Measurements from ENCODE around the gene PYHIN1.

Gene PYHIN1

GRCh38 chr1:158931055-158931737 lies at the start of gene PYHIN1:
Gene PYHIN1 (plus strand): TSS chr1:158931552. CDS start chr1:158936911, 5,359 bp downstream.
- no peak for DNase-seq (ENCODE audit: low spot score)

GRCh38 chr1:158893654-158894053 lies 37.7 kb upstream of the PYHIN1 start:
- DNase-seq (ENCODE audit: low spot score) = no peak

- no peak for DNase-seq (ENCODE audit: low spot score)
Measured at GRCh38 chr1:158898722-158899121, 32.6 kb upstream of the PYHIN1 start.

- no peak for DNase-seq (ENCODE audit: low spot score)
Measured at GRCh38 chr1:158901623-158902022, 29.7 kb upstream of the PYHIN1 start.

GRCh38 chr1:158916085-158916484 lies 15.3 kb upstream of the PYHIN1 start:
- no peak for DNase-seq (ENCODE audit: low spot score)

GRCh38 chr1:158924677-158925076 lies 6.7 kb upstream of the PYHIN1 start:
- no peak for DNase-seq (ENCODE audit: low spot score)

- no peak for DNase-seq (ENCODE audit: low spot score)
Measured at GRCh38 chr1:158930504-158930903, 848 bp upstream of the PYHIN1 start.

- DNase-seq (ENCODE audit: low spot score) = no peak
Measured at GRCh38 chr1:158932171-158932570, 819 bp downstream of the PYHIN1 start.

GRCh38 chr1:158933621-158934020 lies 2.3 kb downstream of the PYHIN1 start:
- no peak for DNase-seq (ENCODE audit: low spot score)

- no peak for DNase-seq (ENCODE audit: low spot score)
Measured at GRCh38 chr1:158939180-158939579, 7.8 kb downstream of the PYHIN1 start.

- no peak for DNase-seq (ENCODE audit: low spot score)
Measured at GRCh38 chr1:158941317-158941716, 10.0 kb downstream of the PYHIN1 start.

GRCh38 chr1:158942490-158942889 lies 11.1 kb downstream of the PYHIN1 start:
- DNase-seq (ENCODE audit: low spot score) = no peak

- no peak for DNase-seq (ENCODE audit: low spot score)
Measured at GRCh38 chr1:158943059-158943458, 11.7 kb downstream of the PYHIN1 start.

GRCh38 chr1:158945061-158945460 lies 13.7 kb downstream of the PYHIN1 start:
- DNase-seq (ENCODE audit: low spot score) = no peak

GRCh38 chr1:158946785-158947184 lies 15.4 kb downstream of the PYHIN1 start:
- DNase-seq (ENCODE audit: low spot score) = no peak

GRCh38 chr1:158951956-158952355 lies 20.6 kb downstream of the PYHIN1 start:
- DNase-seq (ENCODE audit: low spot score) = peak; percentile 78

- no peak for DNase-seq (ENCODE audit: low spot score)
Measured at GRCh38 chr1:158952416-158952815, 21.1 kb downstream of the PYHIN1 start.

- no peak for DNase-seq (ENCODE audit: low spot score)
Measured at GRCh38 chr1:158961178-158961577, 29.8 kb downstream of the PYHIN1 start.

- no peak for DNase-seq (ENCODE audit: low spot score)
Measured at GRCh38 chr1:158962983-158963382, 31.6 kb downstream of the PYHIN1 start.

- no peak for DNase-seq (ENCODE audit: low spot score)
Measured at GRCh38 chr1:158969166-158969565, 37.8 kb downstream of the PYHIN1 start.

GRCh38 chr1:158969855-158970254 lies 38.5 kb downstream of the PYHIN1 start:
- DNase-seq (ENCODE audit: low spot score) = no peak

- no peak for DNase-seq (ENCODE audit: low spot score)
Measured at GRCh38 chr1:158972841-158973240, 41.5 kb downstream of the PYHIN1 start.

- DNase-seq (ENCODE audit: low spot score) = no peak
Measured at GRCh38 chr1:158976219-158976618, 44.9 kb downstream of the PYHIN1 start.

GRCh38 chr1:158978730-158979129 lies 47.4 kb downstream of the PYHIN1 start:
- DNase-seq (ENCODE audit: low spot score) = no peak

Data from ecto neural progenitor cell (in vitro differentiated cells).